Suprapubic skin (tissue), 4 donors: Measurements from ENCODE around the gene LRRC47. TPM values are rescaled to one million over a fixed set of nuclear protein-coding genes. Genes with fewer than 3 reads are reported as not detected.

Experiments
- DNase-seq, 2 donors: peaks; one replicate each; pipeline ENCODE4 v3.0.0-alpha.2; 2019; ENCODE audit warnings: low spot score in 2 of 2
- H3K27ac ChIP-seq: fragments of 200-600 bp; sonication (generic); one replicate; pipeline ENCODE4 v1.5.1; 2019
- H3K27me3 ChIP-seq: fragments of 200-600 bp; sonication (generic); one replicate; pipeline ENCODE4 v1.5.1; 2019
- H3K36me3 ChIP-seq: fragments of 200-600 bp; sonication (generic); one replicate; pipeline ENCODE4 v1.5.1; 2019
- H3K4me1 ChIP-seq: fragments of 200-600 bp; sonication (generic); one replicate; pipeline ENCODE4 v1.5.1; 2019
- H3K4me3 ChIP-seq: fragments of 200-600 bp; sonication (generic); one replicate; pipeline ENCODE4 v1.5.1; 2019; ENCODE audit warnings: mild to moderate bottlenecking
- H3K9me3 ChIP-seq: fragments of 200-600 bp; sonication (generic); one replicate; pipeline ENCODE4 v1.5.1; 2019
- EP300 ChIP-seq: sonication (generic); formaldehyde crosslinking; IDR thresholded peaks from one replicate; pipeline ENCODE4 v1.6.1; 2017; ENCODE audit warnings: antibody characterized with exemption
- POLR2A ChIP-seq, 2 donors: fragments of 450-650 bp; IDR thresholded peaks; one replicate each; pipeline ENCODE4 v1.6.1; 2017; ENCODE audit warnings: antibody characterized with exemption in 2 of 2, mild to moderate bottlenecking in 2 of 2, moderate library complexity in 2 of 2
- POLR2AphosphoS5 ChIP-seq, 3 donors: sonication (generic); formaldehyde crosslinking; IDR thresholded peaks; one replicate each; pipeline ENCODE4 v1.6.1; 2017; ENCODE audit warnings: antibody characterized with exemption in 3 of 3
- WGBS: methylation state at CpG from one replicate; pipeline ENCODE4 v1.1.5; 2018; 5-methylcytosine and 5-hydroxymethylcytosine counted together
- total RNA-seq, 4 donors: library from RNA; depleted of rRNA; stranded (reverse); fragments of >200 nt; gene quantifications; one replicate each; pipeline ENCODE4 v1.1.0, GENCODE V29; 2016
- TF ChIP-seq, protein P1 (sequence below), 2 donors: fragments of 200-600 bp in 1 of 2; fragments of 450-650 bp in 1 of 2; sonication (generic) in 1 of 2; IDR thresholded peaks; one replicate each; pipeline ENCODE4 v1.5.1; 2016 to 2019; ENCODE audit warnings: antibody characterized with exemption in 2 of 2, mild to moderate bottlenecking in 1 of 2, moderate library complexity in 1 of 2

LRRC47 gene
- total RNA-seq, 4 donors from 2014 or later, result 36.4 to 53.0 (median 41.4) TPM

GRCh38 chr1:3775490-3776230, 20.6 kb downstream of the LRRC47 start:
- Histone ChIP-seq H3K36me3 (peaks cover 19% of the 10 kb centered on the region), H3K4me1 (peaks cover 46% of the 10 kb centered on the region), H3K9me3 (no peaks in the 10 kb centered on the region), H3K4me3 (no peak overlapping the region), H3K27ac (no peak overlapping the region), H3K27me3 (peaks cover 5% of the 10 kb centered on the region)
- no peak for TF ChIP-seq POLR2A (IDR thresholded peaks at IDR 0.05)
- TF ChIP-seq, protein P1, sequence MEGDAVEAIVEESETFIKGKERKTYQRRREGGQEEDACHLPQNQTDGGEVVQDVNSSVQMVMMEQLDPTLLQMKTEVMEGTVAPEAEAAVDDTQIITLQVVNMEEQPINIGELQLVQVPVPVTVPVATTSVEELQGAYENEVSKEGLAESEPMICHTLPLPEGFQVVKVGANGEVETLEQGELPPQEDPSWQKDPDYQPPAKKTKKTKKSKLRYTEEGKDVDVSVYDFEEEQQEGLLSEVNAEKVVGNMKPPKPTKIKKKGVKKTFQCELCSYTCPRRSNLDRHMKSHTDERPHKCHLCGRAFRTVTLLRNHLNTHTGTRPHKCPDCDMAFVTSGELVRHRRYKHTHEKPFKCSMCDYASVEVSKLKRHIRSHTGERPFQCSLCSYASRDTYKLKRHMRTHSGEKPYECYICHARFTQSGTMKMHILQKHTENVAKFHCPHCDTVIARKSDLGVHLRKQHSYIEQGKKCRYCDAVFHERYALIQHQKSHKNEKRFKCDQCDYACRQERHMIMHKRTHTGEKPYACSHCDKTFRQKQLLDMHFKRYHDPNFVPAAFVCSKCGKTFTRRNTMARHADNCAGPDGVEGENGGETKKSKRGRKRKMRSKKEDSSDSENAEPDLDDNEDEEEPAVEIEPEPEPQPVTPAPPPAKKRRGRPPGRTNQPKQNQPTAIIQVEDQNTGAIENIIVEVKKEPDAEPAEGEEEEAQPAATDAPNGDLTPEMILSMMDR (IDR thresholded peaks at IDR 0.05), result peak in 1 of 2 donors; percentile 31
- WGBS, result 49% methylated on average over 18 of the region's 27 CpGs
- peak in 1 of 2 donors; percentile 78 for DNase-seq

DNA sequence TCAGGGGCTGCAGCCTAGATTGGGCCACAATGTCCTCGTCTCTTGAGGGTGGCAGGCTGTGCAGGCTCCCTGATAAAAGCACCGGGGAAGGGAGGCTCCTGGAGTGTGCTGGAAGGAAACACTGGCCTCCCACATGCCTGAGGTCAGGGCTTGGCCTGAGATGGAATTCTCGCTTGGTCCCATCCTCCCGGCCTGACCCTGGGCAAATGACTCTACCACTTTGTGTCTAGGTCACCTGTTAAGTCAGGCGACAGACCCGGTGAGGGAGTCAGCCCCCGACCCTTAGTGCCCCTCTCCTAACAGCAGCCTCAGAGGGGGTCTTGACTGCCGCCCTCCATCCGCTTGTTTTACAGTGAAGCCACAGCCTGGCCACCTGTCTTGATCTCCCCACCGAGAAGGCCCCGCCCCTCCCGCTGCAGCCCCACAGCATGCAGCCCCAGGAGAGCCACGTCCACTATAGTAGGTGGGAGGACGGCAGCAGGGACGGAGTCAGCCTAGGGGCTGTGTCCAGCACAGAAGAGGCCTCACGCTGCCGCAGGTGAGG, 21.3 kb downstream of the LRRC47 start:
- H3K4me1 ChIP-seq, result peaks cover 46% of the 10 kb centered on the region
- peaks cover 11% of the 10 kb centered on the region for H3K27me3 ChIP-seq
- H3K36me3 ChIP-seq, result peaks cover 12% of the 10 kb centered on the region
- WGBS, result 73% methylated on average over 15 of the region's 17 CpGs
- no peaks in the 10 kb centered on the region for H3K9me3 ChIP-seq
- H3K4me3 ChIP-seq, result no peak overlapping the region
- no peak overlapping the region for H3K27ac ChIP-seq
- no peak for TF ChIP-seq POLR2AphosphoS5 (IDR thresholded peaks at IDR 0.05)
- TF ChIP-seq EP300, result no peak
- no peak for TF ChIP-seq POLR2A (IDR thresholded peaks at IDR 0.05)
- TF ChIP-seq, protein P1 (IDR thresholded peaks at IDR 0.05), result no peak
- no peak for DNase-seq

- peaks cover 6% of the 10 kb centered on the region for H3K36me3 ChIP-seq
- H3K9me3 ChIP-seq, result no peaks in the 10 kb centered on the region
- H3K4me1 ChIP-seq, result peaks cover 46% of the 10 kb centered on the region
- H3K4me3 ChIP-seq, result no peak overlapping the region
- peaks cover 15% of the 10 kb centered on the region for H3K27me3 ChIP-seq
- WGBS, result 70% methylated on average over 13 of the region's 19 CpGs
- TF ChIP-seq POLR2AphosphoS5 (IDR thresholded peaks at IDR 0.05) (no peak), POLR2A (IDR thresholded peaks at IDR 0.05) (no peak), EP300 (no peak)
- TF ChIP-seq, protein P1 (IDR thresholded peaks at IDR 0.05), result no peak
- H3K27ac ChIP-seq, result no peak overlapping the region
- peak in 1 of 2 donors; percentile 76 for DNase-seq
Measured at GRCh38 chr1:3774276-3774945, 21.9 kb downstream of the LRRC47 start.

DNA sequence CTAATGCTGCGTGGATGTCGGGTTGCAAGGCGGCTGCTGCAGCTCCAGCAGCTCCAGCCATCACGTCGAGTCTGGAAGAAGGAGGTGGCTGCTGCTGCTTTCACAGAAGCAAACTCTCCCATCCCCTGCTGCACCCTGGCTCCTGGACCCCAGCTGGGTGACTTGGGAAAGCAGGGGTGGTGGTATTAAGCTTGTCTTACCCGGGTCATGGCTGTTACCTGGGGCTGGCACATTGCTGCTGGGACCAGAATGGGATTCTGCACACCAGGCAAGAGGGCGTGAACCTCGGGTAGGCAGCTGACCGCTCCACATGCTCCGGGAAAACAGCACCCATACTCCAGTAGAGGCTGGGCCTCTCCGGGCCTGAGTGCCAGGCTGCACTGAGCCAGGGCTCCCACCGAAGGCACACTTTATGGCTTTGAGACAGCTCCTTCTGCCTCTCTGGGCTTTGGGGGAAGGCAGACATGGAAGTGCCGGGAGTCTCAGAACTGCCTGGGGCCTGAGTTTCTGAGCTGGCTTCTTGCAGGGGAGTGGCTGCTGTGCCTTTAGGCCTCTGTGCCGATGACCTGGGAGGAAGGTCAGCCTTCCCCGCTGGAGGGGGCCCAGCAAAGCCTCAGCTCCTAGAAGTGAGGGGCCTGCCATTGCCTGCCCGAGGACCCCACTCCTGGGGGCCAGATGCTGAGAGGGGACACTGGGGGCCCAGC, 22.6 kb downstream of the LRRC47 start:
- H3K4me3 ChIP-seq, result no peak overlapping the region
- H3K9me3 ChIP-seq, result no peaks in the 10 kb centered on the region
- no peak for DNase-seq
- WGBS, result 67% methylated on average over 5 of the region's 16 CpGs
- H3K36me3 ChIP-seq, result no peaks in the 10 kb centered on the region
- H3K4me1 ChIP-seq, result peaks cover 46% of the 10 kb centered on the region
- no peak overlapping the region for H3K27ac ChIP-seq
- H3K27me3 ChIP-seq, result peaks cover 15% of the 10 kb centered on the region
- TF ChIP-seq POLR2A (IDR thresholded peaks at IDR 0.05) (no peak), EP300 (no peak), POLR2AphosphoS5 (IDR thresholded peaks at IDR 0.05) (no peak)
- TF ChIP-seq, protein P1 (IDR thresholded peaks at IDR 0.05), result no peak
